Transverse colon (tissue), 4 donors: ENCODE results near the gene APBB3. TPM values are rescaled to one million over a fixed set of nuclear protein-coding genes. Genes with fewer than 3 reads are reported as not detected.

Experiments used
- DNase-seq: peaks from one replicate; pipeline ENCODE4 v3.0.0-alpha.2; 2019
- H3K27ac ChIP-seq, 4 donors: fragments of 200-600 bp; sonication (generic); 2 replicates each; pipeline ENCODE4 v1.5.1; 2016 to 2018; ENCODE audit warnings: inconsistent platforms in 4 of 4
- H3K27me3 ChIP-seq: fragments of 200-600 bp; sonication (generic); 2 replicates; pipeline ENCODE4 v1.5.1; 2017; ENCODE audit warnings: inconsistent platforms
- H3K36me3 ChIP-seq, 4 donors: fragments of 200-600 bp; sonication (generic); 2 replicates each; pipeline ENCODE4 v1.5.1; 2017 to 2019; ENCODE audit warnings: inconsistent platforms in 4 of 4
- H3K4me1 ChIP-seq, 4 donors: fragments of 200-600 bp; sonication (generic); 2 replicates each; pipeline ENCODE4 v1.5.1; 2017 to 2020; ENCODE audit warnings: inconsistent platforms in 4 of 4
- H3K4me3 ChIP-seq, 4 donors: fragments of 200-600 bp; sonication (generic); 1 replicate in 1 of 4; 2 replicates in 3 of 4; pipeline versions ENCODE4 v1.5.1 to v1.6.1; 2017 to 2019; ENCODE audit warnings: inconsistent platforms in 4 of 4
- H3K9me3 ChIP-seq, 2 donors: fragments of 200-600 bp; sonication (generic); 2 replicates each; pipeline ENCODE4 v1.5.1; 2017 to 2019; ENCODE audit warnings: inconsistent platforms in 2 of 2
- EP300 ChIP-seq: sonication (generic); formaldehyde crosslinking; IDR thresholded peaks from one replicate; pipeline ENCODE4 v1.6.1; 2017; ENCODE audit warnings: antibody characterized with exemption, low read depth
- POLR2A ChIP-seq: fragments of 450-650 bp; IDR thresholded peaks from one replicate; pipeline ENCODE4 v1.6.1; 2016; ENCODE audit warnings: antibody characterized with exemption, mild to moderate bottlenecking, moderate library complexity
- POLR2AphosphoS5 ChIP-seq, 3 donors: sonication (generic); formaldehyde crosslinking; IDR thresholded peaks; one replicate each; pipeline ENCODE4 v1.6.1; 2016; ENCODE audit warnings: antibody characterized with exemption in 3 of 3
- WGBS, 2 donors: methylation state at CpG; one replicate each; pipeline ENCODE4 v1.1.5; 2018; ENCODE audit warnings: low coverage in 1 of 2; 5-methylcytosine and 5-hydroxymethylcytosine counted together
- in situ Hi-C, 4 donors: fragments of 200-750 bp; cut with MboI; loops; one replicate each; pipeline versions ENCODE4 v1.15.0 to v1.15.1; 2017; ENCODE audit warnings: low sequenced_read_pairs in 3 of 4, low pct_ligation_motif_present in 1 of 4, low pct_unique_long_range_greater_than_20kb in 1 of 4
- intact Hi-C: fragments of 100-400 bp; cut with DNase I; formaldehyde crosslinking; loops from one replicate; pipeline ENCODE4 v1.15.1; 2023; ENCODE audit warnings: low total_unique reads
- total RNA-seq, 4 donors: library from RNA; depleted of rRNA; stranded (reverse); fragments of >200 nt; gene quantifications; one replicate each; pipeline ENCODE4 v1.1.0, GENCODE V29; 2016
- TF ChIP-seq, protein P1 (sequence below), 5 experiments: fragments of 200-600 bp in 3 of 5; fragments of 450-650 bp in 2 of 5; sonication (generic) in 3 of 5; IDR thresholded peaks; 1 replicate in 2 of 5; 2 replicates in 3 of 5; pipeline ENCODE4 v1.5.1; 2016 to 2017; ENCODE audit warnings: antibody characterized with exemption in 5 of 5, inconsistent platforms in 3 of 5, mild to moderate bottlenecking in 2 of 5, moderate library complexity in 1 of 5

The APBB3 gene
- total RNA-seq, 4 donors from 2014 or later: 20.1 to 42.5 (median 37.4) TPM

DNA sequence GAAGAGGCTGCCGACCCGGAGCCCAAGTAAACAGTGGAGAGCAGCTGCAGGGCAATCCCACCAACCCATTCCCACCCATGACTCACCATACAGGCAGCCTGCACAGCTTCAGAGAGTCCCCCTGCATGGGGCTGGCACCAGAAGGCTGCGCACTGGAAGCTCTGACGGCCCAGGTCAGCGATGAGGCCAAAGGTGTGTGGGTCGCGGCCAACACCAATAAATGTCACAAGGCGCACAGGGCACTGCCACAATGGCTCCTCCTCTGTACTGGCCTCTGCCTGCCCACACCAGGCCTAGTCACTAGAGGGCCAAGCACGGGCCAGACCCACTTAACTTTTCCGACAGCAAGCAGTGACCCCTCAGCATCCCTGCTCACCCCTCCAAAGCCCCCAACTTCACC lies 4.2 kb downstream of the APBB3 start:
- intact Hi-C loops (no loop called here), in situ Hi-C loops (loop anchor here in 3 of 4 donors (10.0 to 25.0 kb wide), 3 partner anchors 75 to 145 kb away; partner anchors contain the start of genes CD14 (in 2 of the 3), TMCO6 (in 2 of the 3), DND1 (in 1 of the 3) and WDR55 (in 1 of the 3))

DNA sequence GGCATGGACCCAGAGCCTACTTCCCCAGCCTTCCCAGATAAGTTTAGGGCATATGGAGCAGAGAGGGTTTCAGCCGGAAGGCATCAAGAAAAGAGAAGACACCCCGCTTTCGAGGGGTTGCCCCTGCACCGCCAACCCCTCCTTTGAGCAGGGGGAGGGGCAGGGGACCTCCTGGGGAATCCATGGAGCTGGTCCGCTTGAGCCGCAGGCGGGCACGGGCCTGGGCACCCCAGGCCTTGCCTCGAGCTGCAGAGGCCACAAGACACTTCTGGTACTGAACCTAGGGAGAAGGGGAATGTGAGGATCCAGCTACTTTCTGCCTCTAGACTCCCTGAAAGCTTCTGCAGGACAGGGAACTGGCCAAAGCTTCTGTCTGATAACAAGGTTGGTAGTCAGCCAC lies 5.9 kb downstream of the APBB3 start:
- intact Hi-C loops: no loop called here
- H3K4me1 ChIP-seq: peaks cover 19 to 43% (median 28%) of the 10 kb centered on the region in 4 donors

More for the DNA sequence above, 4.2 kb downstream of the APBB3 start:
- Histone ChIP-seq H3K4me1 (peaks cover 22 to 35% (median 29%) of the 10 kb centered on the region in 4 donors), H3K4me3 (no peak overlapping the region), H3K9me3 (no peaks in the 10 kb centered on the region), H3K27me3 (no peaks in the 10 kb centered on the region), H3K27ac (no peak overlapping the region), H3K36me3 (no peaks in the 10 kb centered on the region)
- no peak for DNase-seq
- 97% methylated on average over 10 of the region's 10 CpGs; no CpG with 5 or more reads in 1 of the 2 donors for WGBS, 2 donors
- TF ChIP-seq, protein P1, sequence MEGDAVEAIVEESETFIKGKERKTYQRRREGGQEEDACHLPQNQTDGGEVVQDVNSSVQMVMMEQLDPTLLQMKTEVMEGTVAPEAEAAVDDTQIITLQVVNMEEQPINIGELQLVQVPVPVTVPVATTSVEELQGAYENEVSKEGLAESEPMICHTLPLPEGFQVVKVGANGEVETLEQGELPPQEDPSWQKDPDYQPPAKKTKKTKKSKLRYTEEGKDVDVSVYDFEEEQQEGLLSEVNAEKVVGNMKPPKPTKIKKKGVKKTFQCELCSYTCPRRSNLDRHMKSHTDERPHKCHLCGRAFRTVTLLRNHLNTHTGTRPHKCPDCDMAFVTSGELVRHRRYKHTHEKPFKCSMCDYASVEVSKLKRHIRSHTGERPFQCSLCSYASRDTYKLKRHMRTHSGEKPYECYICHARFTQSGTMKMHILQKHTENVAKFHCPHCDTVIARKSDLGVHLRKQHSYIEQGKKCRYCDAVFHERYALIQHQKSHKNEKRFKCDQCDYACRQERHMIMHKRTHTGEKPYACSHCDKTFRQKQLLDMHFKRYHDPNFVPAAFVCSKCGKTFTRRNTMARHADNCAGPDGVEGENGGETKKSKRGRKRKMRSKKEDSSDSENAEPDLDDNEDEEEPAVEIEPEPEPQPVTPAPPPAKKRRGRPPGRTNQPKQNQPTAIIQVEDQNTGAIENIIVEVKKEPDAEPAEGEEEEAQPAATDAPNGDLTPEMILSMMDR (IDR thresholded peaks at IDR 0.05): no peak
- no peak for TF ChIP-seq EP300
- no peak for TF ChIP-seq POLR2A
- no peak for TF ChIP-seq POLR2AphosphoS5 (IDR thresholded peaks at IDR 0.05)

DNA sequence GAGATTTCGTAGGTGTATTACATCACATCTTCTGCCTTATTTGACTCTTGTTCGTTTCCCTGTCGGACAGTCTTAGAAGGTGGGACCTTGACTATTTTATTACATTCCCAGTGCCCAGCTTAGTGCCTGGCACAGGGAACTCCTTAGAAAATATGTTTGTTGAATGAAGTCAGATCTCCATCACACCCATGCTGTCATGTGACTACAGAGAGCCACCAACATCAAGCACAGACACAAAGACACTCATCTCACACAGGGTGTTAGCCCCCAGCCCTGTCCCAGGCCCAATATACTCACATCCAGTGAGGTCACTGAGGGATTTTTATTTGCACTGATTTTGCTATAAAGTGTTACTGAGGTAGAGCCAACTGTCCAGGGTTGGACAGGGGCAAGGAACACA lies 6.4 kb downstream of the APBB3 start:
- intact Hi-C loops: no loop called here
- DNase-seq: no peak
- Histone ChIP-seq H3K36me3 (no peaks in the 10 kb centered on the region), H3K4me1 (peaks cover 14 to 38% (median 22%) of the 10 kb centered on the region in 4 donors), H3K4me3 (no peak overlapping the region), H3K27ac (peak overlapping the region; percentile 87 to 97 (median 90)), H3K27me3 (no peaks in the 10 kb centered on the region), H3K9me3 (no peaks in the 10 kb centered on the region)
- 72 to 86% methylated on average over 3 of the region's 3 CpGs for WGBS, 2 donors
- TF ChIP-seq, protein P1 (IDR thresholded peaks at IDR 0.05): no peak
- no peak for TF ChIP-seq EP300
- TF ChIP-seq POLR2AphosphoS5 (IDR thresholded peaks at IDR 0.05): no peak
- TF ChIP-seq POLR2A: no peak
- in situ Hi-C loops: loop anchor here in 1 of 4 donors (25.0 kb wide), 1 partner anchor 104 kb away; the partner anchor contains the start of genes DND1 and WDR55

More for the DNA sequence above, 5.9 kb downstream of the APBB3 start:
- H3K9me3 ChIP-seq: no peaks in the 10 kb centered on the region
- H3K27me3 ChIP-seq: no peaks in the 10 kb centered on the region
- H3K4me3 ChIP-seq: no peak overlapping the region
- 92% methylated on average over 9 of the region's 9 CpGs; no CpG with 5 or more reads in 1 of the 2 donors for WGBS, 2 donors
- TF ChIP-seq, protein P1 (IDR thresholded peaks at IDR 0.05): no peak
- TF ChIP-seq EP300: no peak
- TF ChIP-seq POLR2AphosphoS5 (IDR thresholded peaks at IDR 0.05): no peak
- no peak for TF ChIP-seq POLR2A
- no peak for DNase-seq
- in situ Hi-C loops: loop anchor here in 1 of 4 donors (25.0 kb wide), 1 partner anchor 104 kb away; the partner anchor contains the start of genes DND1 and WDR55
- H3K36me3 ChIP-seq: no peaks in the 10 kb centered on the region
- peak overlapping the region in 2 of 4 donors; percentile 88 to 97 for H3K27ac ChIP-seq

DNA sequence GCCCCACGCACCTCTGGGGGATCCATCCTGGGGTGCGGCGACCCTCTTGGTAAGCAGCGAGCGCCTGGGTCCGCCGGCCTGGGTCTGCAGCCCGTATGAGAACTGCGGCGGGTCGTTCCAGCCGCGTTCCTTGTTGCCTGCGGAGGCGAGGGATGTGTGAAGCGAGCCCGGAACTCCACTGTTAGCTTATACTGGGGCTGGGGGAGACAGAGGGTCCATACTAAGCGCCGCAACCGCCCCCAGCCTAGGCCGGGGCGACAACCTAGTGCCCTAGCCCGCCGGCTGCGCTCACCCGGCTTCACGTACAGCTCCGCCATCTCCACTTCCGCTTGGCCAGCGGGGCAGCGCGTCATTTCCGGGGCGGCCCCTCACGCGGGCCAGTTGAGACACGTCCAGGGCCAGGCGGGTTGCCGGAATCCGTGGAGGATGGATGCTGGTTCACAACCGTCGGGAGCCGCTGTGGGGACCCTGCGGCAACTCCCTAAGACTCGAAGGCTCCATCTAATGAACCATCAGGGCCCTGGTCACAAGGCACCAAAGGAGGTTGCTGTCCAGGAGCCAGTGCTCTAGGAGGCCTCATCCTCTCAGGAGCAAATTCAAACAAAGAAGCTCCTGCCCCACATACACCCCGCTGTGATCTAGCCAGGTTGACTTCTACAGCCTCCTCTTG lies 7.1 kb downstream of the APBB3 start, which contains the start of gene SRA1:
TSS of gene SRA1 (minus strand) at position 338 of the 670 bp plus-strand sequence. CDS start at position 317, 21 bp downstream.
- WGBS, 2 donors: 1% methylated on average over 26 of the region's 46 CpGs; no CpG with 5 or more reads in 1 of the 2 donors
- TF ChIP-seq POLR2A: peak; percentile 96
- peak; percentile 99 for TF ChIP-seq POLR2AphosphoS5 (IDR thresholded peaks at IDR 0.05)
- TF ChIP-seq, protein P1 (IDR thresholded peaks at IDR 0.05): no peak
- TF ChIP-seq EP300: no peak
- Histone ChIP-seq H3K27me3 (no peaks in the 10 kb centered on the region), H3K4me3 (peak within 1 kb of the TSS; percentile 65 to 90 (median 74)), H3K36me3 (no peaks in the 10 kb centered on the region), H3K4me1 (peaks cover 12 to 37% (median 20%) of the 10 kb centered on the region in 4 donors), H3K27ac (peak within 1 kb of the TSS; percentile 87 to 97 (median 90)), H3K9me3 (no peaks in the 10 kb centered on the region)
- intact Hi-C loops (no loop called here), in situ Hi-C loops (loop anchor here in 1 of 4 donors (25.0 kb wide), 1 partner anchor 105 kb away; the partner anchor contains the start of genes DND1 and WDR55)
- peak; percentile 95 for DNase-seq
